ENCODE results near the gene PGM3. TPM values are rescaled to one million over a fixed set of nuclear protein-coding genes. Genes with fewer than 3 reads are reported as not detected.
A peak's percentile ranks its signal among the peaks of the same experiment; 100 is the strongest.

Gene PGM3
- total and polyA plus RNA-seq, 2 of the 4 experiments (the other 2 are of a cell fraction), result 68.4 to 336 TPM

GRCh38 chr6:83124553-83124952 lies 68.5 kb downstream of the PGM3 start:
- intact Hi-C loops (cut with micrococcal nuclease) (no loop called here), in situ Hi-C loops (cut with MboI; ENCODE audit: low sequenced_read_pairs) (no loop called here), dilution Hi-C loops (cut with HindIII; ENCODE audit: low sequenced_read_pairs, unreplicated experiment) (no loop called here)
- BruUV-seq (replicated peaks), result no TSS peak
- H2BK120ac ChIP-seq (ENCODE audit: low read depth, low read length), result no peak overlapping the region
- no peak overlapping the region for H3K4me3 ChIP-seq (ENCODE audit: insufficient read depth, low read depth, low read length)
- H3K9me3 ChIP-seq (ENCODE audit: control insufficient read depth, insufficient read depth, low read length), result no peaks in the 10 kb centered on the region
- H3K36me3 ChIP-seq (ENCODE audit: control insufficient read depth, insufficient read depth, low read length), result peaks cover 12% of the 10 kb centered on the region
- H4K5ac ChIP-seq (ENCODE audit: low read depth, low read length), result no peak overlapping the region
- TF ChIP-seq MXI1 (IDR thresholded peaks at IDR 0.05; ENCODE audit: borderline replicate concordance, low read depth, low read length), result no peak
- no peak for TF ChIP-seq FOS (IDR thresholded peaks at IDR 0.05; ENCODE audit: low read depth, low read length)
- peak; percentile 47; the same call in 1 of the 2 replicates for TF ChIP-seq MAFK (IDR thresholded peaks at IDR 0.05; ENCODE audit: low read depth, low read length)
- no peak overlapping the region for H2AK5ac ChIP-seq (ENCODE audit: low read depth, low read length)
- ChIA-PET CTCF (no interaction called here), POLR2A (ENCODE audit: unreplicated experiment) (no interaction called here)
- H2BK5ac ChIP-seq (ENCODE audit: low read depth, low read length, poor library complexity, severe bottlenecking), result no peak overlapping the region
- H2AFZ ChIP-seq (replicated peaks; ENCODE audit: low read length, poor library complexity), result no peak overlapping the region
- H2BK15ac ChIP-seq (ENCODE audit: low read depth, low read length), result no peak overlapping the region
- no peaks in the 10 kb centered on the region for H3K27me3 ChIP-seq (ENCODE audit: control insufficient read depth, insufficient read depth, low read length)
- no peak overlapping the region for H3K27ac ChIP-seq (ENCODE audit: insufficient read depth, low read length)
- no peak for ATAC-seq (ENCODE audit: low read depth)
- peaks cover 6% of the 10 kb centered on the region for H3K4me1 ChIP-seq (ENCODE audit: control insufficient read depth, insufficient read depth, low read length)
- H4K20me1 ChIP-seq (ENCODE audit: insufficient read depth, low read length), result peaks cover 3% of the 10 kb centered on the region; the same call in 1 of the 2 replicates
- peaks cover 0 to 8% of the 10 kb centered on the region in 2 experiments; a peak in 2 of 4 replicates for H3K79me1 ChIP-seq (ENCODE audit: low read depth in 1 of 2, low read length in 2 of 2)
- no peak overlapping the region for H4K8ac ChIP-seq (ENCODE audit: low read depth in 2 of 2, low read length in 2 of 2)
- no peak overlapping the region for H3K18ac ChIP-seq (ENCODE audit: low read depth, low read length)
- DNase-seq, result no peak
- WGBS, 2 experiments (ENCODE audit: extremely low coverage in 2 of 2, insufficient read length in 1 of 2), result no CpG with 5 or more reads among the region's 3 CpGs
- H2BK20ac ChIP-seq (ENCODE audit: low read depth, low read length), result no peak overlapping the region
- peaks cover 11% of the 10 kb centered on the region for H3K9me1 ChIP-seq (ENCODE audit: insufficient read depth, low read length)
- no peak overlapping the region for H3K23ac ChIP-seq (ENCODE audit: low read depth, low read length)
- no peak overlapping the region for H3K9ac ChIP-seq (ENCODE audit: low read depth, low read length)
- H2AK9ac ChIP-seq (replicated peaks; ENCODE audit: low read depth, low read length, poor library complexity), result no peak overlapping the region
- no peak overlapping the region for H3K4me2 ChIP-seq (ENCODE audit: low read depth, low read length)
- H4K91ac ChIP-seq (ENCODE audit: insufficient read depth, low read depth, low read length), result no peak overlapping the region
- no peak overlapping the region for H3K56ac ChIP-seq (ENCODE audit: extremely low read depth, insufficient read depth, low read length)
- no peak overlapping the region for H3K14ac ChIP-seq (replicated peaks; ENCODE audit: low read depth, low read length)
- H3K4ac ChIP-seq (ENCODE audit: low read depth, low read length), result no peak overlapping the region
